DOHH2 (cell line): ENCODE measurements around the gene PLCD1.

Experiments used
- H3F3A ChIP-seq: fragments of 200-600 bp; sonication (generic), shearing (Covaris generic); 2 replicates; pipeline ENCODE4 v1.6.0; 2016; ENCODE audit warnings: antibody characterized with exemption, mild to moderate bottlenecking; ENCODE audit not compliant: control insufficient read depth, insufficient read depth
- H3K27ac ChIP-seq: fragments of 200-600 bp; sonication (generic); 2 replicates; pipeline ENCODE4 v1.5.1; 2014; ENCODE audit warnings: low read depth, mild to moderate bottlenecking, low read length, moderate library complexity
- H3K27me3 ChIP-seq: fragments of 200-600 bp; sonication (generic); 2 replicates; pipeline ENCODE4 v1.6.1; 2014; ENCODE audit warnings: mild to moderate bottlenecking, low read length, mixed read lengths; ENCODE audit not compliant: control insufficient read depth
- H3K36me3 ChIP-seq: fragments of 200-600 bp; sonication (generic); 2 replicates; pipeline ENCODE4 v1.6.1; 2014; ENCODE audit warnings: mild to moderate bottlenecking, low read length, moderate library complexity, mixed read lengths; ENCODE audit not compliant: control insufficient read depth
- H3K4me1 ChIP-seq: fragments of 200-600 bp; sonication (generic); 2 replicates; pipeline ENCODE4 v1.6.1; 2014; ENCODE audit warnings: mild to moderate bottlenecking, low read length, mixed read lengths; ENCODE audit not compliant: control insufficient read depth
- H3K4me2 ChIP-seq: fragments of 200-600 bp; sonication (generic); 2 replicates; pipeline ENCODE4 v1.6.0; 2014; ENCODE audit warnings: mild to moderate bottlenecking, low read length, moderate library complexity
- H3K4me3 ChIP-seq: fragments of 200-600 bp; sonication (generic); 2 replicates; pipeline ENCODE4 v1.5.1; 2014; ENCODE audit warnings: mild to moderate bottlenecking, low read length, mixed read lengths
- H3K79me2 ChIP-seq: fragments of 200-600 bp; sonication (generic); 2 replicates; pipeline ENCODE4 v1.6.1; 2014; ENCODE audit warnings: mild to moderate bottlenecking, low read length, mixed read lengths; ENCODE audit not compliant: control insufficient read depth
- H3K9me2 ChIP-seq: fragments of 200-600 bp; sonication (generic); replicated peaks from 2 replicates; pipeline ENCODE4 v1.6.1; 2014; ENCODE audit warnings: mild to moderate bottlenecking, low read length, mixed read lengths; ENCODE audit not compliant: control insufficient read depth
- H3K9me3 ChIP-seq: fragments of 200-600 bp; sonication (generic); 2 replicates; pipeline ENCODE4 v1.6.1; 2014; ENCODE audit warnings: antibody characterized with exemption, low read length, mixed read lengths; ENCODE audit not compliant: control insufficient read depth, insufficient read depth
- H4K20me1 ChIP-seq: fragments of 200-600 bp; sonication (generic); 2 replicates; pipeline ENCODE4 v1.6.0; 2014; ENCODE audit warnings: low read depth, mild to moderate bottlenecking, antibody characterized with exemption, low read length, moderate library complexity; ENCODE audit not compliant: control insufficient read depth, insufficient read depth
- EZH2phosphoT487 ChIP-seq: fragments of 200-600 bp; sonication (generic); IDR thresholded peaks from 2 replicates; pipeline ENCODE4 v1.6.1; 2017; ENCODE audit warnings: borderline replicate concordance, mild to moderate bottlenecking, antibody characterized with exemption, low read length, moderate library complexity, mixed read lengths
- TF ChIP-seq, protein P1 (sequence below): fragments of 200-600 bp; sonication (generic); IDR thresholded peaks from one replicate; pipeline ENCODE4 v1.5.1; 2014; ENCODE audit warnings: antibody characterized with exemption, mild to moderate bottlenecking, low read depth, low read length; ENCODE audit not compliant: poor library complexity, severe bottlenecking

PLCD1 gene

DNA sequence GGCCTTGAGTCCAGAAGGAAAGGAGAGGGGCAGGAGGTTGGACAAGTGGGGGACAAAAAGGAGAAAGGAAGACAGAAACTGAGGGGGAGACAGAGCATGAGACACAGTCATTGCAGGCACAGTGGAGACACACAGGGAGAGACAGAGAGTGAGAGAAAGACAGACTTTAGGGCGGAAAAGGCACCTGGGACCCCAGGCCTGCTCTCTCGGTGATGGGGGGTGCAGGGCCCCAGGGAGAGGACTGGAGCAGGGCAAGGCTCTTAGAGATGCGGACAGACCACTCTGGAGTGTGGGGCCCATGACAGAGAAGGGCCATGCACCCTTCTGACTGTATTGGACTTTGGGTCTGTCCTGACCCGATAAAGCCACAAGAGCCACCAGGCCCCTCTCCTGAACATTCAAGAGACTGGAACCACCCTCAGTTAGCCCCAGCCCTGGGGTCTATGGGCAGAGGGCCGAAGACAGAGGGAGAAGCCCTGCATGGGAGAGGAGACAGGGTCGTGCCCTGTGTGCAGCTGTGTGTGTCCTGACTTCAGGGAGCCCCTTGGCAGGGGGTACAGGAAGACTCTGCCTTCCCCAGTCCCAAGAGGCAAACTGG lies 12.5 kb downstream of the PLCD1 start:
- Histone ChIP-seq H3K36me3 (no peaks in the 10 kb centered on the region), H3K79me2 (no peaks in the 10 kb centered on the region), H3K27me3 (no peaks in the 10 kb centered on the region), H3K9me3 (no peaks in the 10 kb centered on the region), H3K27ac (no peak overlapping the region), H3K9me2 (no peaks in the 10 kb centered on the region), H4K20me1 (no peaks in the 10 kb centered on the region), H3K4me1 (no peaks in the 10 kb centered on the region), H3K4me2 (no peak overlapping the region), H3K4me3 (no peak overlapping the region), H3F3A (no peaks in the 10 kb centered on the region; the same call in 1 of the 2 replicates)
- TF ChIP-seq, protein P1, sequence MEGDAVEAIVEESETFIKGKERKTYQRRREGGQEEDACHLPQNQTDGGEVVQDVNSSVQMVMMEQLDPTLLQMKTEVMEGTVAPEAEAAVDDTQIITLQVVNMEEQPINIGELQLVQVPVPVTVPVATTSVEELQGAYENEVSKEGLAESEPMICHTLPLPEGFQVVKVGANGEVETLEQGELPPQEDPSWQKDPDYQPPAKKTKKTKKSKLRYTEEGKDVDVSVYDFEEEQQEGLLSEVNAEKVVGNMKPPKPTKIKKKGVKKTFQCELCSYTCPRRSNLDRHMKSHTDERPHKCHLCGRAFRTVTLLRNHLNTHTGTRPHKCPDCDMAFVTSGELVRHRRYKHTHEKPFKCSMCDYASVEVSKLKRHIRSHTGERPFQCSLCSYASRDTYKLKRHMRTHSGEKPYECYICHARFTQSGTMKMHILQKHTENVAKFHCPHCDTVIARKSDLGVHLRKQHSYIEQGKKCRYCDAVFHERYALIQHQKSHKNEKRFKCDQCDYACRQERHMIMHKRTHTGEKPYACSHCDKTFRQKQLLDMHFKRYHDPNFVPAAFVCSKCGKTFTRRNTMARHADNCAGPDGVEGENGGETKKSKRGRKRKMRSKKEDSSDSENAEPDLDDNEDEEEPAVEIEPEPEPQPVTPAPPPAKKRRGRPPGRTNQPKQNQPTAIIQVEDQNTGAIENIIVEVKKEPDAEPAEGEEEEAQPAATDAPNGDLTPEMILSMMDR = no peak
- TF ChIP-seq EZH2phosphoT487 = no peak

DNA sequence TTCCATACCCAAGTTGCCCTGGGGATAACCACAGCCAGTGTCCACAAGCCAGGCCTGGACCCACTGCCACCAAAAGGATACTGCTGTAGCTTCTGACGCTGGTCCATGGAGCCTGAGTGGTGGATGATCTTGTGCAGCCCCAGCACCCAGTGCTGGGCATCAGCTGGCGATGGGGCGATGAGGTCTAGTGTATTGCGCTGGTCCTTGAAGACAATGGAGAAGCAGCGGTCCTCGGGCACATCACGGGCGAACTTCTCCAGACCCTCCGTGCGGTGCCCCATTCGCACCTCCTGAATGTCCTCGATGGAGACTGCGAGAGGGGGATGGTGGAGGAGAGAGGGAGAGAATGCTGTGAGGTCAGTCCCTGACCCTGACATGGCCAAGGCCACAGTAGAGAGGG lies 13.0 kb downstream of the PLCD1 start:
- Histone ChIP-seq H3K4me1 (no peaks in the 10 kb centered on the region), H3F3A (no peaks in the 10 kb centered on the region; the same call in 1 of the 2 replicates), H3K9me2 (no peaks in the 10 kb centered on the region), H3K79me2 (no peaks in the 10 kb centered on the region), H3K9me3 (no peaks in the 10 kb centered on the region), H4K20me1 (no peaks in the 10 kb centered on the region), H3K27me3 (no peaks in the 10 kb centered on the region), H3K27ac (no peak overlapping the region), H3K36me3 (no peaks in the 10 kb centered on the region), H3K4me2 (no peak overlapping the region), H3K4me3 (no peak overlapping the region)
- TF ChIP-seq, protein P1 = no peak
- TF ChIP-seq EZH2phosphoT487 = no peak

DNA sequence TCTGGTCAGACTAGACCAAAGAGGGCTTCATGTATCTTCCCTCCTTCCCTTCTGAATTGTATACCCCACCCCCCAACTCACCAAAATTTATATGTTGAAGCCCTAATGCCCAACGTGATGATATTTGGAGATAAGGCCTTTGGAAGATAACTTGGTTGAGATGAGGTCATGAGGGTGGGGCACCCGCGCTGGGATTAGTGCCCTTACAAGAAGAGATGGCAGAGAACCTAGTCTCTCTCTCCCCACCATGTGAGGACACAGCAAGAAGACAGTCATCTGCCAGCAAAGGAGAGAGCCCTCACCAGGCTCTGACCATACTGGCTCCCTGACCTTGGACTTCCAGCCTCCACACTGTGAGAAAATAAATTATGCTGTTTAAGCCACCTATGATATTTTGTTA lies 13.5 kb downstream of the PLCD1 start:
- Histone ChIP-seq H3K9me2 (no peaks in the 10 kb centered on the region), H3K79me2 (no peaks in the 10 kb centered on the region), H3K4me3 (no peak overlapping the region), H3K36me3 (no peaks in the 10 kb centered on the region), H3F3A (no peaks in the 10 kb centered on the region; the same call in 1 of the 2 replicates), H3K27ac (no peak overlapping the region), H3K4me2 (no peak overlapping the region), H3K27me3 (no peaks in the 10 kb centered on the region), H3K9me3 (no peaks in the 10 kb centered on the region), H4K20me1 (no peaks in the 10 kb centered on the region), H3K4me1 (no peaks in the 10 kb centered on the region)
- TF ChIP-seq, protein P1 = no peak
- TF ChIP-seq EZH2phosphoT487 = no peak
